Fibroblast of the conjunctiva (primary cell): ENCODE results near the gene LARP1.
"Not testable (repeated sequence)": the region's sequence is repeated elsewhere in the genome, so short reads cannot be mapped to it uniquely, and the experiment has no call there.

ENCODE experiments used
- DNase-seq: peaks from one replicate; pipeline ENCODE4 v3.0.0-alpha.2; 2010; ENCODE audit warnings: low read depth

The LARP1 gene

GRCh38 chr5:154735362-154735761, 19.8 kb upstream of the LARP1 start:
- not testable (repeated sequence) for DNase-seq

GRCh38 chr5:154736372-154736771, 18.8 kb upstream of the LARP1 start:
- not testable (repeated sequence) for DNase-seq

DNA sequence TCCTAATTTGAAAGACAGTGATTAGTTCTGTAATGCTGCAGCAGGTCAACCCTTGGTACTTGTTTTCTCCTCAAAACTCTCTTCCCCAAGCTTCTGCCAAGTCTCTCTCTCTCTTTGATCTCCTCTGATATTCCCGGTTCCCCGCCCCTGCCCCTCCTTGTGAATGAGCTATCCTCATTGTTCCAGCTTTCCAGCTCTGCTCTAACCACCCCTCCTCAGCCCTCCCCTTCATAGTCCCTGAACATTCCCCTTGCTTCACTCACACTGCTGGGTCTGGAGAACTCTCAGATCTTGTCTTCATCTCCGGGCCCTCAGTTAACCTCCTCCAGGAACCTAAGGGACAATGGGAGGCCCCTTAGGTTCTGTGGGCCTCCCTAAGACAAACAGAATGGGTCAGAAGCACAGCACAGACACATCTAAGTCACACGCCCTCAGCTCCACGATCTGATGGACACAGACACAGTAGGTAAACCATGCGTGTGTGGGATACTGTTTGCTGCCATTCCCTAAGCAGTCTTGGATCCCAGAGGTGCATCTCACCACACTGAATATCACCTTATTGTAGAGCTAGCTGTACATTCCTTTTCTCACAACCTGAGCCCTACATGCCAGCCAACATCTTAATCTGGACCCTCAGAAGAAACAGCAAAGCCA, 17.4 kb upstream of the LARP1 start:
- no peak for DNase-seq

DNA sequence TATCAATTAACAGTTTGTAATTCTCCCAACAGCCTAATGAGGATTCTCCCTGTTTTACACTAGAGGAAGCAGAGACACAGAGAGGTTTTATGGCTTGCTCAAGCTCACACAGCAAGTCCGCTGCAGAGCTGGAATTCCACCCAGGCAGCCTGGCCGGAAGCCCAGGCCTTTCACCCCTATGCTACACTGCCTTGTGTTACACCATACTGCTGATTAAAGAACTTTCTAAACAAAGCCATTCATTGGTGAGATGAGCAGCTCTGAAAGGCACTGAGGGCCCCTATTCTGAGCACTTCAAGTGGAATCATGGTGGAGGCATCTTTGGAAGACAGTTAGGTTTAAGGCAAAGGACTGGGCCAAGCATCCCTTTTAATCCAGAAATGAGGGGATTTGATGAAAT, 14.7 kb upstream of the LARP1 start:
- peak; percentile 60 for DNase-seq

GRCh38 chr5:154740957-154741356, 14.2 kb upstream of the LARP1 start:
- DNase-seq = peak; percentile 46

DNA sequence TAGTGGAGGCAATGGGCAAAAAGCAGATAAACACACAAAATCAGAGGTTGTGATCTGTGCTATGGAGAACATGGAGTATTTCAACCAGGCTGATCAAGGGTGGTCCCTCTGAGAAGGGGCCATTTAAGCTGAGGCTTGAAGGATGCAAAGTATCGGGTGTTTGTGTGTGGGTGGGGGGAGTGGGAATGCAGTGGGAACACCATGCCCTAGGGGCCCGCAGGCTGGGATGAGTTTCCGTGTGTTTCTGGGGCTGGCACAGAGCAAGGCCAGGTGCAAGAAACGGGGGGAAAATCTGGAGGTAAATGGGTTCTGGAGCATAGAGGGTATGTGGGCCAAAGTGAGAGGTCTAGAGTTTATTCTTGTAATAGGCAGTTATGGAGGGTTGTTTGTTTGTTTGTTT, 13.8 kb upstream of the LARP1 start:
- DNase-seq = no peak

- DNase-seq = no peak
These were observed 11.4 kb upstream of the LARP1 start for GRCh38 chr5:154743812-154744211.

GRCh38 chr5:154745349-154745748, 9.8 kb upstream of the LARP1 start:
- no peak for DNase-seq

- no peak for DNase-seq
These were observed 5.7 kb upstream of the LARP1 start for GRCh38 chr5:154749491-154749890.

- DNase-seq = not testable (repeated sequence)
These were observed 4.5 kb upstream of the LARP1 start for GRCh38 chr5:154750641-154751040.

DNA sequence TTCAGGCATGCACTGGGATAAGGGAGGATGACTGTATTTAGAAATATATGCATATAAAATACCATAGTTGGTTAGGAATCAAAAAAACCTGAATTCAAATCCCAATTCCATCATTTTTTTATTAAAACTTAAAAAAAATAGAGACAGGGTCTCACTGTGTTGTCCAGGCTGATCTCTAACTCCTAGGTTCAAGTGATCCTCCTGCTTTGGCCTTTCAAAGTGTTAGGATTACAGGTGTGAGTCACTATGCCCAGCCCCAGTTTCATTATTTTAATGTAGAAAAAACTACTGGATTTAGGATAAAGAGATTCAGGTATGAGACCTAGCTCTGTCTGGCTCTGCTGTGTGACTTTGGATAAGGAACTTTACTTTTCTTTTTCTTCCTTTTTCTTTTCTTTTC, 3.3 kb upstream of the LARP1 start:
- no peak for DNase-seq

DNA sequence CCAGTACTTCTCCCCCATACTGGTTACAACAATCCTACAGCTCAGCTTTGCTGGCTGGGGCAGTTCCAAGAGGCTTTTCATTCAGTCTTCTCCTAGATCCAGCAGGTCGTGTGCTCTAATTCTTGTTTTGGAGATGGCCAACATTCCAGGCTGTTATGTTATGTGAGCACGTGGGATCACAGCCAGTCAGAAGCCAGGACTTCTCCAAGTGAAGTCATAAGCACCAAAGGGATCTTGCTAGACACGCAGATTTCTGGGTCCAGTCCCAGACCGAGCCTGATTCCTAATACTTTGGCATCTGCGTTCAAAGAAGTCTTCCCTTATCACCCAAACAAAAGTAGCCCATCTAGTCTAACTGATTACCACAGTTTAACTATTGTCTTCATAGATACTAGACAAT, 1.4 kb upstream of the LARP1 start:
- DNase-seq = peak; percentile 92

DNA sequence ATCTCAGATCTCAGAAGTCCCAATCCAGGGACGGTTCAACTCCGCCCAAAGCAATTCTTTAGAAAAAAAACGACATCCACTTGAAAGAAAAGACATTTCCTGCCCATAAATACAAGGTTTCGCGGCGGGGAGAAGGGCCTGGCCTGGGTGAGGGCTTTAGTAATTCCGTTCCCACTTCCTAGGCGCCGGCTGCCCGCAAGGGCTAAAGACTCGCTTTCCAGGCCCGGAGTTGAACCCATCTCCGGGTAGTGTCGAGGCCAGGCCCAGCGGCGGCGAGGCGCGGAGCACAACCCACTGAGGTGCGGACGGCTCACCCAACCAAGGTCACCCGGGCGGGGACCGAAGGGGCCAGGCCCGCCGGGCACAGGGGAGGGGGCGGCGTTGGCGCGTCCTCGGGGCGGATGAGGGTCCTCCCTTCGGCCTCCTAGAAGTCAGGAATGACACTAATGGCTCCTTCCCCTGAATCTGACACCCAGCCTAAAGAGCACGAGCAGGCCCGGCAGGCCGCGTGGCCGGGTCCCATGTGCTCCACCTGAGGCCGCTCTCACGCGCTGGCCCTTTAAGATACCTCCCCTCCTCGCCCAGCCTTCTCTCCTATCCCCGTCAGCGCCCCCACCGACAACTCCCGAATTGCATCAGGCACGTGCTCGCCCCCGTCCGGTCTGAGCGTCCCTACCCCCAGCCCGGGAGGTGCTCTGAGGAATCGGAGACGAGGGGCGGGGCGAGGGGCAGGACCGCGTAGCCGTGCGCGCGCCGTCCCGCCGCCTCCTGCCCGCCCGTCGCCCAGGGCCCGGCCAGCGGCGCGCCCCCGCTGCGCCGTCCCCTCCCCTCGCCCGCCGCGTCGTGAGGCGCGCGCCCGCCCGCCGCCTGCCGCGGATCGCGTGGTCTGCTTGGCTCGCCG, 467 bp upstream of the LARP1 start:
- DNase-seq = peak; percentile 98

DNA sequence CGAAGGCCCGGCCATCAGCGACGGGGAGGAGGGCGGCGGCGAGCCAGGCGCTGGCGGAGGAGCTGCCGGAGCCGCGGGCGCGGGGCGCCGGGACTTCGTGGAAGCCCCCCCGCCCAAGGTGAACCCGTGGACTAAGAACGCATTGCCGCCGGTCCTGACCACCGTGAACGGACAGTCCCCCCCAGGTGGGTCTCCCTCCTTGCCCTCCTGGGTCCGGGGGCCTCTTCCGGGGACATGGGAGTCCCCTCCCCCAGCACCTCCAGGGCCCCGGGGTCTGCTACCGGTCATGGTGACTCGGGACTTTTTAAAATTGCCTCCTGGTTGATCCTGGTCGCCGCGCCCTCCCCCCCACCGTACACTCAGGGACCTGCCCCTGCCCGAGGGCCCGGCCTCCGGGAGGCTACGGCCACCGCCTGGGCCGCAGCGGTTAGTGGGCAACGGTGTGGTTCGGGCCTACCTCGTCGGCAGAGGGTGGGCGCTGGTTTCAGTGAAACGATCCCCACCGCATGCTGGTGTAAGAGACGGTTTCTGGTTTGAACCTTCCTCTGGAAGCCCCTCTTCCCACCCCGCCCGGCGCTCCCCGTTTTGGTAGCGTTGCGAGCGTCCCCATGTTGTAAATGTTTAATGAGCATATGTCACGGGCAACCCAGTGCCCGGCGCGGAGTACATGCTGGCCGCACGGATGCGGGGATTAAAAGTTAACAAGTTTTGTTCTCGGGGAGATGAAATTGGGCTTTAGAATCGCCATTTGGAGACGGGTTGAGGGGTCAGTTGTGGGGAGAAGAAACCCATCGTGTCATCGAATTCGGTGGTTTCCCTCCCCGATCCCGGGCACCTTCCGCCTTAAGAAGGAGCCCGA, 1.1 kb downstream of the LARP1 start:
- DNase-seq = no peak

DNA sequence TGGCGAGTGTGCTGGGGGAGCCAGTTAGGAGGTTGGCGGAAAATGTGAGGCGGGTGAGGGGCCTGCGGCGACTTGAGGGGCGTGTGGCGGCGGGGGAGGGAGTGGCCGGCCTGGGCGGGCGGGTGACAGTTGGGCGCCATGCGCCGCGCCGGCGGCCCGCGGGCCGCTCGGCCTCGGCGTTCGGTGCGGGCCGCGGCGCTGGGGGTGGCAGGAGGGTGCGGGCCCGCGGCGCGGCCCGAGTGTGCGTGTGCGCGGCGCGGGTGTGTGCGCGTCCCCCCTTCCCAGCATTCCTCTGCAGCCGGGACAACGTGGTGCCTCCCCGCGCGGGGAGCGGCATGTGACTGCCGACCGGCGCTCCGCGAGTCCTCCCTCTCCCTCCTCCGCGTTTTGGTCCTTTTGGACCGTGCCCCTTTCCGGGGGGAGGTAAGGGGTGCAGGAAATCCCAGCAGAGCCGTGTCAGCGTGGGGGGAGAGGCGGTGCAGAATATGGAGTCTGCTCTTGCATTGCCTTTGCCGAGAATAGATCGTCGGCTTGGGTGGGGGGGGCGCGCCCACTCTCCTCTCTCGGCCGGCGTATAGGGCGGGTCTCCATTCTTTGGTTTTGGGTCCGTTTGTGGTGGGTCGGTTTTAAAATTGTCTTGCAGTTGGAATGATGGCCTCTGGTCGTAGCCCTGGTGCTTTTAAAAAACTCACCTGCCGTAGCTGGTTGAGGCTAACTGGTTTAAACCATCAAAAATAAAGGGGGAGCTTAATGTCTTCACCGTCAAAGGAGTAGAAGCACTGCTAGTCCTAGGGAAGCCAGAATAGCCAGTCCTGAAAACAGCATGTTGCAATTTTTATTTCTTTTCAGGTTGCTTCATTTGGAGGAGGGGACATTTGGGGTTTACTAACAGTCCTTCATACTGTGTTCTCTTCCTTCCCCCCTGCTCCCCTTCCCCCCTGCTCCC, 2.0 kb downstream of the LARP1 start:
- no peak for DNase-seq

DNA sequence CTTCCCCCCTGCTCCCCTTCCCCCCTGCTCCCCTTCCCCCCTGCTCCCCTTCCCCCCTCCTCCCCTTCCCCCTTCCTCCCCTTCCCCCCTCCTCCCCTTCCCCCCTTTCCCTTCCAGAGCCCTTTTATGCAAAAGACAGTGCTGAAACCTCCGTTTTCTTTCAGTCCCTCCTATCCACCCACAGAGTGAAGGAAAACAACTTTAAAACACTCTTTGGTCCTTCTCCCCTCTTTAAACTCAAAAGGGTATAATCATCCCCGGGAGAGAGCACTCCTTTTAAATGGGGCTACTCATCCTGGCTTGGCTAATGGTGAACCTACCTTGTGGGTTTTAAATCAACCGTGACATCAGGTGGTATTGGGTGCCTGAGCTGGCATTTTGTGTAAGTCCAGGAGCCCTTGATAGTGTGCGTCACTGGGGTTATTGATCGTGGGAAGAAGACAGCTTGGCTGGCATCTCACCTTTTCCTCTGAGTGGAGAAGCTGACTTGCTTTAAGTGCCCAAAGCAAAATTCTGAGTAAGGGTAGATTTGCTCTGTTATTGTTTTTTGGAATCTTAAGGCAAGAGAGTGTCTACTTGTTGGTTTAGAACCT, 2.7 kb downstream of the LARP1 start:
- DNase-seq = no peak

GRCh38 chr5:154758493-154758892, 3.3 kb downstream of the LARP1 start:
- no peak for DNase-seq

DNA sequence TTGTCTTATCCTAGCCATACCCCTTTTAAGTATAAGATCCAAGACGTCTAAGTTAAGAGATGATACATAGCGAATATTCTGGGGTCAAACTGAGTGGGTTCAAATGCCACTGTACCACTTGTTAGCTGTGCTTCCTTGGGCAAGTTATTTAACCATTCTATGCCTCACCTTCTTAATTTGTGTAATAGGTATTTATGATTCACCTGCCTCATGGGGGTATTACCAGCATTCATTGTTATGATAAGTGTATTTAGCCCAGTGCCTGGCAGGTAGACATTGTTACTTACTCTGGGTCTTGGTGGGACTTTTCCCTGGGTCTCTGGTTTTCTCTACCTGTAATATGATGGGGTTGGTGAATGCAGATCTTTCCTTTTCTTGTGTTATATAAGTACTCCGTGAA, 3.8 kb downstream of the LARP1 start:
- DNase-seq = no peak

- DNase-seq = not testable (repeated sequence)
These were observed 4.7 kb downstream of the LARP1 start for GRCh38 chr5:154759868-154760267.

- no peak for DNase-seq
These were observed 6.0 kb downstream of the LARP1 start for GRCh38 chr5:154761046-154761736.
